SH-SY5Y (cell line): ENCODE results near the gene SNCG.

Experiments used
- GATA2 ChIP-seq: IDR thresholded peaks from 2 replicates; pipeline ENCODE4 v1.6.1; 2011; ENCODE audit warnings: mild to moderate bottlenecking, low read depth, low read length
- GATA3 ChIP-seq: IDR thresholded peaks from 2 replicates; pipeline ENCODE4 v1.6.1; 2011; ENCODE audit warnings: low read depth, mild to moderate bottlenecking, low read length, moderate library complexity

The SNCG gene

DNA sequence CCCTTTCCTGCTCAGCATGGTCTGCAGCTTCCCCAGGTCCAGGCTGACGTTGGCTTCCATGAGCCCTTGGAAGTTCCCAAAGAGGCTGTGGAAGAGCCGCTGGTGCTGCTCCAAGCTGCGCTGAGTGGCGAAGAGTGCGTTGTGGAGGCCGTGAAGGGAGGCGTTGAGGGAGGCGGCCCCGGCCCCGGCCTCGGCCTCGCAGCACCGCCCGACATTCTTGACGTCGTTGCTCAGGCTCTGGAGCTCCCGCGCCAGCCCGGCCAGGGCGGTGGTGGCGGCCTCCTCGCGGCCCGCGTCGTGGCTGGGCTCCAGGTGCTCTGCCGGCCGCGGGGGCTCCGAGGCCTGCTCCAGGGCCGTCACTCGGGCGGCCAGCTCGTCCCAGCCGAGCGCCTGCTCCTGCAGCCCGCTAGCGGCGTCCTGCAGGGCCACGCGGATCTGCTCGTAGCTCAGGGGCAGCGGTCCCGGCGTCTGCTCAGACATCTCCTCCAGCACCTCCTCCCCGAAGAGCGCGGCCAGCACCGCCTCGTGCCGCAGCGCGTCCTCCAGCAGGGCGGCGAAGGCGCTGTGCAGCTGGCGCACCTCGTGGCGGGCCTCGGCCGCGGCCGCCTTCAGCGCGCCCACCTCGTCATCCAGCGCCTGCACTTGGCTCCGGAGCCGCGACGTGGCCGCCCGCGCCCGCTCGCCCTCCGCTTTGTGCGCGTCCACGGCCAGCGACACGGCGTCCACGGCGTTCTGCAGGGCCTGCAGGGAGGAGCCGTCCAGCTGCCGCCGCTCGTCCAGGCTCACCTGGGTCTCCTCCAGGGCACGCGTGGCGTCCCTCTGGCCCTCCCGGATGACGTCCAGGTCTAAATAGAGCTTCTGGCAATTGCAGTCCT, 15.7 kb upstream of the SNCG start:
- TF ChIP-seq GATA3 = no peak
- no peak for TF ChIP-seq GATA2

DNA sequence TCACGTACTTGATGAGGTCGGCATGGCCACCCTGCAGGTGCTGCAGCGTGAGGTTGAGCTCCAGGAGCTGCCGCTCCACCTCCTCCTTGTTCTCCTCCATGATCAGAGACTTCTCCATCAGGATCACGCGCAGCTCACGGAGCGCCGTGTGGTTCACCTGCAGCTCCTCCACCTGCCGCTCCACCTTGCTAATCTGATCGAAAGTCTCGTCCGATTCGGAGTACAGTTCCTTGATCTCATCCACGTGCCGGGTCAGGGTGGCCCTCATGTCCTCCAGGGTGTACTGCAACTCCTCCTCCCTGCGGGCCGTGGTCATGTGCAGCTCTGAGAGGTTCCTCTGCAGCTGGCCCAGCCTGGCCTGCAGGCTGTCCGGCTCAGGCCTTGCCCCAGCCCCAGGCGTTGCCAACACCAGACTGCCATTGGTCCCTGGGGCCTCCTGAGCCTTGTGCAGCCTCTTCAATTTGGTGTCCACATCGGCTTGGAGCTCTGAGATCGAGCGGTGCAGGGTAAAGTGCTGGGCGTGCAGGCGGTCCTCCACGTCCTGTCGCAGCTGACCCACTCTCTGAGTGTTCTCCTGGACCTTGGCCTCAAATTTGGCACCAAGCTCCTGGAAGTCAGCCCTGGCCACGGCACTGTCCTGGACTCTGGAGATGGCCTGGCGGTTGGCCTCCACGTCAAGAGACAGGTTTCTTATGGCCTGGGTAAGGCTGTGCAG, 14.9 kb upstream of the SNCG start:
- TF ChIP-seq GATA2 (no peak), GATA3 (no peak)

DNA sequence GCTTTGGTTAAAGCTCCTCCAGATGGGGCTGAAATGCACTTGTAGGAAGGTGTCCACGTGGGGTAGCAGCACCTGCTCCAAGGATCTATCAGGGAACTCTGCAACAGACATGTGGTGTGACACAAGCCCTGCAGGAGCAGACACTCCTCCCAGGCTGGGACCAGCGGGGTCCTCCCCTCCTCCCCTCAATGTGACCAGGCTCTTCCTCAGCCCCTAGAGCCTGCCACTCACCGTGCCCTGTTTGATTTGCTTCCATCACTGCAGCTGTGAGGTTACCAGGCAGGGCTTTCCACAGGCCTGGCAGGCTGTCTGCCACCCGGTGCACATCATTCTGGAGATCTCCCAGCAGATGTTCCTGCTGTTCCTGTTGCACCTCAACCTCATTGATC, 14.4 kb upstream of the SNCG start:
- no peak for TF ChIP-seq GATA3
- no peak for TF ChIP-seq GATA2

DNA sequence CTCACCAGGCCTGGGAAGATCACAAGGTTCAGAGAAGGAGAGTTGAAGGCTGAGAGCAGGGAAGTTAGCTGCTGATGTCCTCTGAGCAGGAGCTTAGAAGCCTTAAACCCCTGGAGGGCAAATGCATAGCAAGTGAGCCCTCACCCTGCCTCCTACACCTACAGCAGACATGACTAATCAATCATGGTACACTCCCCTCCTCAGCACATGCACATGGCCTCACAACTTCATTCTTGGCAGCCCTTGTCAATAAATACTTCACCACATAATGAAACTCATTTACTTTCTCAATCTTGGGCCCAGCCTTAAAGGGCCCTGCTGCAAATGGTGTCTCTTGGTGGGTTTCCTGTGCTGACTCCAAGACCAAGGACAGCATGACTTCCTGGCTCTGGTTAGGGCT, 13.9 kb upstream of the SNCG start:
- no peak for TF ChIP-seq GATA3
- TF ChIP-seq GATA2 = no peak

DNA sequence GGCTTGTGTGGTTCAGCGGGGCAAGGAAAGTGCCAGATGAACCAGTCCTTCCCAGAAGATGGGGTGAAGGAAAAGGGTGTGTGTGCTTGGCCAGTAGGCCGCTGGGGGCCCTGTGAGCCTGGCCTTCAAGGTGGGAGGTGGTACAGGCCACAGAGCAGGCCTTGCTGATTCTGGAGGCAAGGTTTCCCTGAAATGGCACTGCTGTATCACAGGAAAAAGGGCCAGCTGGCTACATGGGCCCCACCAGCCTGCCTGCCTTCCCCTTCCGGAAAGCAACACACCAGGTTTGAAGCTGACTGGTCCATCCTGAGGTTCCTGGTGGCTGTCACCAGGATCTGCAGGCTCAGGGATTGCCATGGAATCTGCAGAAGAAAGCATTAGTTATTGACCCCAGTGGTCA, 13.5 kb upstream of the SNCG start:
- TF ChIP-seq GATA3 (no peak), GATA2 (no peak)

DNA sequence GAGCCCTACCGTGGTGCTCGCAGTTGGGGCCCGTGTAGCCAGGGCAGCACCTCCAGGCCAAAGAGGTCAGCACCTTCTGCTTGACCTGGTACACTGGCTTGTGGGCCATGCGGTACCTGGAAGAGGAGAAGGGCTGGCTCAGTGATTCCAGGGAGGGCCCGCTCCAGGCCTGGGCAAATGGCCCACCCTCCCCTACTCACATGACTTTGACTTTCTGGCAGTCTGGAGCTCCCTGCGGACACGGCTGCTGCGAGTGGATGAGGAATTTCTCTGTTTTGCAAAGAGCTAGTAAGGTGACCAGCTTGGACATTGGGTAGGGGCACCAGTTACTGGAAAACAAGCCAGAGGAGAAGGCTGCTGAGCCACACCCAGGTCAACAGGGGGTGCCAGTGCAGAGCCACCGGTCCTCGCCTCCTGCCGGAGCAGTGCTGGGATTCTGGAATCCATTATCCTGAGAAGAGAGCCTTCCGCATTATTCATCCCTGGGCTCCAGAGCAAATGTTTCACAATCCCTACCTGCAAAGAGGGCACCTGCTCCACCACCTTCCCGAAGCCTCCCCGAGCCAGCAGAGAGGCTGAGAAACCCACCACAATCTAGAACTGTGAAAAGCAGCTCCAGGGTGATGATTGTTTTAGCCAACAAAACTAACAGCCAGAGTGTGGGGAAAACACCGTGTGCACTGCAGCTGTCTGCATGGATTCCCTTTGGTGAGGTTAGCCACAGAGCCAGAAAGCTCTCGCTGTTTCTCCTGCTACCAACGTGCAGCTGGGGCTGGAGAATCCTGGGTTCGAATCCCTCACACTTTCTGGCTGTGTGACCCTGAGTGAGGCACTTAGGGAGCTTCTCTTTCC, 12.8 kb upstream of the SNCG start:
- no peak for TF ChIP-seq GATA3
- TF ChIP-seq GATA2 = no peak

DNA sequence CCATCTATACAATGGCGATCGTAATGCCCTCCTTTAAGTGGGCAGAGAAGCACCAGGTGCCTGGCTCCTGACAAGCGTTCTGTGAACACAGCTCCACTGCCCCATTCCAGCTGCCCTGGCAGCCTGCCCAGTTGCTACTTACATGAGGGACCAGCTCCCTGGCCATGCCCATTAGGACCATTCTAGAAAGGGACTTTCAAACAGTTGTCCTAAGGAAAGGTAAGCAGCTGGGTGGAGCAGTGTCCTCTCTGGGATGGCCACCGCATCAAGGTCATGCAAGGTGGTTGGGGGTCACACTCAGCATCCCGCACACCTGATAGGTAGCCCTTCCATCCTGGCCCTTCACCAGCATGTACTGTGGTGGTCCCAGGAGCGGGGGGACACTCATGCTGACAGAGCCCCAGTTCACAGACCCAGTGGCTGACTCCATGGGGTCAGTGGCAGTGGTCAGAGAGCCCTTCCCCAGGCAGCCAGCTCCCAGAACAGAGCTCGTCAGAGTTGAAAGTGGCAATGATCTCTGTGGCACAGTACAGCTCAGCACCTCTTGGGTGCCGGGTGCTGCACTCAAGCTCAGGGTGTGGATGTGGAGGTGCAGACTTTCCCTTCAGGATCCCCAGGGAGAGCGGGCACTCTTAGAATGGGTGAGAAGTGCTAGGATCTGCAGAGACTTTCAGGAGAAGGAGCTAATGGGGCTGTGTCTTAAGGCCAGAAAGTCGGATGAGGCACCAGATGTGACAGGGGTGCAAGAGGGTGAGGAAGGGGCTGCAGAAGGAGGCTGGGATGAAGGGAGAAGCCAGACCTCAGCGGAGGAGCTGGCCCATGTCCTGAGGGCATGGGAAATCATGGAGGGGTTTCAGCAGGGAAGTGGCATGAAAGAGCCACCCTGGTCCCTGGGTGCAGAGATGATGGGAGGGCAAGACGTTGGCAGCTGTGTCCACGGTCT, 11.9 kb upstream of the SNCG start:
- TF ChIP-seq GATA2 = no peak
- no peak for TF ChIP-seq GATA3

DNA sequence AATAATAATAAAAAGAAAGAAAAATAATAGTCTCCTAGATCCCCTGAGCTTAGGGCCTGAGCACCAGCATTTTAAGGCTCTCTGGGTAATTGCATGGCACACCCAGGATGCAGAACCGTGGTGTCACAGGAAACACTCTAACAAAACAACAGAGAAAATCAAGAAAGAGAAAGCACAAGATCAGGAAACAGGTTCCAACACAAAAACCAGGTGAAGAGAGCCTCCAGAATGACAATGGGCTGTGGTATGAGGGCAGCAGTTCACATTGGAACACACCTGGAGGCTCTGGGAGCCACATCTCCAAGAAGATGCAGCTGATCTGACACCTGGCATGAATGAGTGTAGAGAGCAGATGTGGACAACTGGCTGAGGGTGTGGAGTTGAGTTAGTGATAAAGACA, 8.1 kb upstream of the SNCG start:
- TF ChIP-seq GATA3 = no peak
- no peak for TF ChIP-seq GATA2

DNA sequence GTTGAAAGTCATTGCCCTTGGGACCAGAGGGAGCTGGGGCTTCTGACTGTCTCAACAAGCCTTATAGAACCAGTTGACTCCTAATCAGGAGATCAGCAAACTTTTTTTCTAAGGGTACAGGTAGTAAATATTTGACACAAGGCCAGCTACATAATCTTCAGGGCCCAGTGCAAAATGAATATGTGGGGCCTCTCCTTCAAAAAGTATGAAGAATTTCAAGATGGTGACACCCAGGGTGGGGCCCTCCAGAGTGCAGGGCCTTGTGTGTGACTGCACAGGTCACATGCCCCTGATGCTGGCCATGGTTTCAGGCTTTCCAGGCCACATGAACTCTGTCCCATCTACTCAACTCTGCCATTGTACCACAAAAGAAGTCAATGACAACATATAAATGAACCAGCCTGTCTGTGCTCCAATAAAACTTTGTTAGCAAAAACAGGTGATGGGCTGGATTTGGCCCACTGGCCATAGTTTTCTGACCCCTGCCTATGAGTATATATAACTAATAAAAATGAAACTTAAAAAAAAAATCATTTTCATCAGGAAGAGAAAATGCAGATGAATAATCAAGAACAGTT, 7.1 kb upstream of the SNCG start:
- TF ChIP-seq GATA3 = no peak
- TF ChIP-seq GATA2 = no peak

DNA sequence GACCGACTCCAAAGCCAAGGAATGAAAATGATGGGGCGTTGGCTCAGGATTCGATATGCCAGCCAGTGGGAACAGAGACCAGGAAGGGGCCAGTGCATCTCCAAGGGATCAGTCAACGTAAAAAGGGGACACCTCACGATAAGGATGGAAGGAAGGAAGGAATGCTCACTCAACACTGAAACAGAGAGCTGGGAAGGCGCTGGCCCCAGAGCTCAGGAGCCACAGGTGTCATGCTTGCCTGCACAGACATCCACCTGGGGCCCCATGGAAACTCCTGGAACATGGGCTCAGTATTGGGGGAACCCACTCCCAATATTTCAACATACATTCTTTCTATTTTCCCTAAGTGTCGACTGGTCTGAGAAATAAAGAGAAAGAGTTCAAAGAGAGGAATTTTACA, 6.3 kb upstream of the SNCG start:
- TF ChIP-seq GATA3 (no peak), GATA2 (no peak)

DNA sequence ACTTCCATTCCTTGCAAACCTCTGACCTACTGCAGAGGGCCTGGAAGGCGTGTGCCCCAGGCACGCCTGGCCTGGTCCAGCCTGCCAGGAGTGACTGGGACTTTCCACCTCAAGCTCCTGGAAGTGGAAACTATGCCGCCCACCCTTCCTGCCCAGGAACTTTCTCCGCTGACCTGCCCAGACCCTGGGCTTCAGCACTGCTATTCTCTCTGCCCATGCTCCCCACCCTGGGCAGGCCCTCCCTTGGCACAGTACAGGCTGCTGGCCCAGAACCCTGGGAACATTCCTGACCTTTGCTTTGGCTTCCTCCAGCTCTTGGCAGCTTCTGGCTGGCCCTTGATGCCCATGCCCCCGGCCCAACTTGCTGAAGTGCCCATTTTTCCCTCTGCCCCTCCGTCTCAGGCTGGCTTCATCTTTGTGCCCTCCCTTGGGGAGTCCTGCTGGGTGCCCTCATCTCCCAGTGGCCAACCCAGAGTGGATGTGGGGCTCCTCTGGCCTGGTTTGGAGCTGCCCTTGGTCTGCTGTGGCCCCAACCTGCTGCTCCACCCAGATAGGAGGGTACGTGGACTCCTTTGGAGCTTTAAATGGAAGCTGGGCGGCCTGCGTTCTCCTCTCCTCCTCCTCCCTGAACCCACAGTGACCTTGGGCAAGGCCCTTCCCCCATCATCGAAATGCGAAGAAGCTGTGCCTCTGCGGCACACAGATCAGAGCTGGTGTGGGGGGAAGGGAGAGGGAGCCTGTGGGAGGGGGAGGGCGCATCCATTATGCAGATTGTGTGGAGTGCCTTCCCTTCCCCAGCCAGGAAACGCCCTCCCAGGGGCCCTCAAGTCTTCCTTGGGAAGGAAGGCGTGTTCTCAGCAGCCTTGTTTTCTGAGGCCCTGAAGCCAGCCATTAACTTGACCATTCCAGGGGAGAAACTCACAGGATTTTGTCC, 4.4 kb upstream of the SNCG start:
- TF ChIP-seq GATA3 = no peak
- TF ChIP-seq GATA2 = no peak

DNA sequence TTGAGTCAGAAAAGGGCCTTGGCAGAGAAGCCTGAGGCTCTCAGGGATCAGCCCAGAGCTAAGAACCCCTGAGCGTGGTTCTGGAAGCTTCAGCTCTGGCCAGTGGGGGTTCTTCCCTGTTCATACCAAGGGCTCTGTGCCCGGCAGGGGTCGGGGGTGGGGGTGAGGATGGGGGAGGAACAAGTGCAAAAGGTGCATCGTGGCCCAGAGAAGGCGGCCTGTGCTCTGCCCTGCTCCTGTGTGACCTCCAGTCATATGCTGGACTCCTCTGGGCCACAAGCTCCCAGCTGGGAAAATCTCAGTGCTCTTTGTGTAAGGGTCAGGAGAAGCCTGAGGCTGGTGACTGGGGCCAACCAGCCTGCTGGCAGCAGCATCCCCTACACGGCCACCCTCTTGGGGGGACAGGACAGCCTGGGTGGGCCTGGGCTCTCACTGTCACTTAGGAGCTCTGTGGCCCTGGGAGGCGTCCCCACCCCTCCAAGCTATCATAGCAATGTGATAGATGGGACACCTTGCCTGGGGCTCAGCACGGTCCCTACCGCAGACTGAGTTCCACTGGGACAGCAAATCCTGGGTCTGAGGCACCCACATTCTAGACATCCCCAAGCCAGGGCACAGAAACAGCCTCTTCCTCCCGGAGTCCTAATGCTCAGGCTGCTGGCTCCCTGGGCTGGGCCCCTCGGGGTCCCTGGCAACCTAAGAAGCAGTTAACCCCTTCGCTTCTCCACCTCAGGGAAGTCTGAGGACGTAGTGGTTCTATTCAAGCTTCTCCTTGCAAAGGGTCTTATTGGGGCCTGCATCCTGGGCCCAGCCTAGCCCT, 3.5 kb upstream of the SNCG start:
- TF ChIP-seq GATA3 = no peak
- TF ChIP-seq GATA2 = no peak
